Measurements from ENCODE around the gene CCDC197. TPM values are rescaled to one million over a fixed set of nuclear protein-coding genes. Genes with fewer than 3 reads are reported as not detected.
A peak's percentile ranks its signal among the peaks of the same experiment; 100 is the strongest.

Gene CCDC197
- total and polyA plus RNA-seq, 5 donors from 2014 or later: not detected

- Mint-ChIP-seq H3K4me3 (peak overlapping the region; percentile 66 to 90 (median 88)), H3K36me3 (no peaks in the 10 kb centered on the region), H3K9me3 (peaks cover 0 to 2% (median 0%) of the 10 kb centered on the region in 7 donors), H3K27me3 (no peaks in the 10 kb centered on the region), H3K27ac (peak overlapping the region; percentile 57 to 90 (median 67)), H3K4me1 (peaks cover 5 to 30% (median 16%) of the 10 kb centered on the region in 4 donors)
- DNase-seq (peak; percentile 58 to 87 (median 70)), ATAC-seq (ENCODE audit: low read depth in 2 of 2) (peak; percentile 89 to 95)
- H3K36me3 ChIP-seq (ENCODE audit: control insufficient read depth, insufficient read depth, low read length): no peaks in the 10 kb centered on the region
- peak overlapping the region; percentile 92 for H3K4me3 ChIP-seq (ENCODE audit: low read depth, low read length)
- H3K4me1 ChIP-seq (ENCODE audit: control insufficient read depth, insufficient read depth, low read length, poor library complexity, severe bottlenecking): peaks cover 22% of the 10 kb centered on the region
- H3K9me3 ChIP-seq (ENCODE audit: control insufficient read depth in 2 of 2, low read length in 2 of 2): no peaks in the 10 kb centered on the region
- no peaks in the 10 kb centered on the region for H3K27me3 ChIP-seq (ENCODE audit: control insufficient read depth, insufficient read depth, low read length)
- H3K27ac ChIP-seq (ENCODE audit: insufficient read depth, low read length, poor library complexity, severe bottlenecking): no peak overlapping the region
Measured at GRCh38 chr14:93970585-93970964, 26.5 kb upstream of the CCDC197 start.

GRCh38 chr14:93970965-93971634, 26.0 kb upstream of the CCDC197 start:
- H3K4me3 ChIP-seq (ENCODE audit: low read depth, low read length): peak overlapping the region; percentile 92
- peak overlapping the region; percentile 66 to 90 (median 88) for H3K4me3 Mint-ChIP-seq
- H3K27ac ChIP-seq (ENCODE audit: insufficient read depth, low read length, poor library complexity, severe bottlenecking): no peak overlapping the region
- no peaks in the 10 kb centered on the region for H3K36me3 ChIP-seq (ENCODE audit: control insufficient read depth, insufficient read depth, low read length)
- H3K27me3 Mint-ChIP-seq: no peaks in the 10 kb centered on the region
- H3K4me1 ChIP-seq (ENCODE audit: control insufficient read depth, insufficient read depth, low read length, poor library complexity, severe bottlenecking): peaks cover 28% of the 10 kb centered on the region
- no peaks in the 10 kb centered on the region for H3K9me3 ChIP-seq (ENCODE audit: control insufficient read depth in 2 of 2, low read length in 2 of 2)
- no peaks in the 10 kb centered on the region for H3K27me3 ChIP-seq (ENCODE audit: control insufficient read depth, insufficient read depth, low read length)
- H3K9me3 Mint-ChIP-seq: peaks cover 0 to 2% (median 0%) of the 10 kb centered on the region in 7 donors
- peak overlapping the region; percentile 57 to 90 (median 67) for H3K27ac Mint-ChIP-seq
- H3K36me3 Mint-ChIP-seq: no peaks in the 10 kb centered on the region
- H3K4me1 Mint-ChIP-seq: peaks cover 9 to 34% (median 21%) of the 10 kb centered on the region in 4 donors
- ATAC-seq (ENCODE audit: low read depth in 2 of 2) (peak; percentile 35 to 45), DNase-seq (peak in 2 of 3 donors; percentile 36 to 83)

- Mint-ChIP-seq H3K9me3 (peaks cover 0 to 3% (median 1%) of the 10 kb centered on the region in 7 donors), H3K27me3 (peaks cover 2% of the 10 kb centered on the region), H3K4me3 (peak overlapping the region; percentile 66 to 90 (median 88)), H3K27ac (peak overlapping the region; percentile 1 to 90 (median 67)), H3K4me1 (peaks cover 11 to 39% (median 24%) of the 10 kb centered on the region in 4 donors), H3K36me3 (no peaks in the 10 kb centered on the region)
- H3K27ac ChIP-seq (ENCODE audit: insufficient read depth, low read length, poor library complexity, severe bottlenecking): no peak overlapping the region
- no peak for ATAC-seq (ENCODE audit: low read depth in 2 of 2)
- no peaks in the 10 kb centered on the region for H3K9me3 ChIP-seq (ENCODE audit: control insufficient read depth in 2 of 2, low read length in 2 of 2)
- no peaks in the 10 kb centered on the region for H3K36me3 ChIP-seq (ENCODE audit: control insufficient read depth, insufficient read depth, low read length)
- H3K4me1 ChIP-seq (ENCODE audit: control insufficient read depth, insufficient read depth, low read length, poor library complexity, severe bottlenecking): peaks cover 33% of the 10 kb centered on the region
- peak overlapping the region; percentile 92 for H3K4me3 ChIP-seq (ENCODE audit: low read depth, low read length)
- DNase-seq: peak in 1 of 3 donors; percentile 66
- no peaks in the 10 kb centered on the region for H3K27me3 ChIP-seq (ENCODE audit: control insufficient read depth, insufficient read depth, low read length)
Measured at GRCh38 chr14:93971635-93972027, 25.5 kb upstream of the CCDC197 start.

DNA sequence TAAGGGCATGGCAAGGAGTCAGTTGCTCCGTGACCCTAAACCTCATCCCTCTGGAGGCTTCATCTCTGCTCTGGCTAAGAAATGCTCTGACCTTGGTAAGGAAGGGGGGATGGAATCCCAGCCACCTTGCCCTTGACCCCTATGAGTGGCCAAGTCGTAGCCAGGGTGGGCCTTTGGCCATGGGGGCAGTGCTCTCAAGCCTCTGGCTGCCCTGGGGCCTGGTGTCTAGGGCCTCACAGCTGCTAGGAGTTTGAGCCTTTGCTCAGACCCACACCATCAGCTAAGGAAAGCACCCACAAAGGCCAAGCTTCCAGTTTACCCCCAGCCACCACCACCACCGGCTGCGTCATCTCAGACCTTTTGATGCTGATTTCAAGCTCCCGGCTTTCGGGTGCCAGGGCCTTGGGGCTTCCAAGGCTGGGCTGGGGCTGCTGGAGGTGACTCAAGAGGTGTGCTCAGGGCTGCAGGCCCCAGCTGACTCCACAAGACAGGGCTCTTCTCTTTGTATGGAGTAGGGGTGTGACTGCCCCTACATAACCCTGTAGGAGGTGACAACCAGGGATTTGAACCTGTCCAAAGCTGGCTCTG, 24.4 kb upstream of the CCDC197 start:
- peaks cover 42% of the 10 kb centered on the region for H3K4me1 ChIP-seq (ENCODE audit: control insufficient read depth, insufficient read depth, low read length, poor library complexity, severe bottlenecking)
- no peak for ATAC-seq (ENCODE audit: low read depth in 2 of 2)

GRCh38 chr14:93973607-93974006, 23.5 kb upstream of the CCDC197 start:
- H3K27ac Mint-ChIP-seq: no peak overlapping the region
- H3K9me3 Mint-ChIP-seq: peaks cover 0 to 19% (median 6%) of the 10 kb centered on the region in 7 donors
- H3K27me3 Mint-ChIP-seq: peaks cover 8% of the 10 kb centered on the region
- no peak for ATAC-seq (ENCODE audit: low read depth in 2 of 2)
- no peak for DNase-seq
- no peaks in the 10 kb centered on the region for H3K36me3 ChIP-seq (ENCODE audit: control insufficient read depth, insufficient read depth, low read length)
- peaks cover 51% of the 10 kb centered on the region for H3K4me1 ChIP-seq (ENCODE audit: control insufficient read depth, insufficient read depth, low read length, poor library complexity, severe bottlenecking)
- no peaks in the 10 kb centered on the region for H3K27me3 ChIP-seq (ENCODE audit: control insufficient read depth, insufficient read depth, low read length)
- H3K4me3 Mint-ChIP-seq: no peak overlapping the region
- H3K36me3 Mint-ChIP-seq: no peaks in the 10 kb centered on the region
- no peak overlapping the region for H3K4me3 ChIP-seq (ENCODE audit: low read depth, low read length)
- peaks cover 3 to 12% of the 10 kb centered on the region in 2 experiments for H3K9me3 ChIP-seq (ENCODE audit: control insufficient read depth in 2 of 2, low read length in 2 of 2)
- H3K4me1 Mint-ChIP-seq: peaks cover 16 to 56% (median 39%) of the 10 kb centered on the region in 4 donors
- H3K27ac ChIP-seq (ENCODE audit: insufficient read depth, low read length, poor library complexity, severe bottlenecking): no peak overlapping the region

More for the DNA sequence above, 24.4 kb upstream of the CCDC197 start:
- no peaks in the 10 kb centered on the region for H3K36me3 Mint-ChIP-seq
- peaks cover 0 to 12% (median 3%) of the 10 kb centered on the region in 7 donors for H3K9me3 Mint-ChIP-seq
- peaks cover 11 to 47% (median 32%) of the 10 kb centered on the region in 4 donors for H3K4me1 Mint-ChIP-seq
- Histone ChIP-seq H3K9me3 (ENCODE audit: control insufficient read depth in 2 of 2, low read length in 2 of 2) (peaks cover 3 to 6% of the 10 kb centered on the region in 2 experiments), H3K4me3 (ENCODE audit: low read depth, low read length) (no peak overlapping the region), H3K27ac (ENCODE audit: insufficient read depth, low read length, poor library complexity, severe bottlenecking) (no peak overlapping the region), H3K27me3 (ENCODE audit: control insufficient read depth, insufficient read depth, low read length) (no peaks in the 10 kb centered on the region), H3K36me3 (ENCODE audit: control insufficient read depth, insufficient read depth, low read length) (no peaks in the 10 kb centered on the region)
- H3K27me3 Mint-ChIP-seq: peaks cover 4% of the 10 kb centered on the region
- DNase-seq: no peak
- peak overlapping the region in 2 of 3 donors; percentile 50 to 76 for H3K27ac Mint-ChIP-seq
- peak overlapping the region in 3 of 4 donors; percentile 16 to 45 (median 17) for H3K4me3 Mint-ChIP-seq

DNA sequence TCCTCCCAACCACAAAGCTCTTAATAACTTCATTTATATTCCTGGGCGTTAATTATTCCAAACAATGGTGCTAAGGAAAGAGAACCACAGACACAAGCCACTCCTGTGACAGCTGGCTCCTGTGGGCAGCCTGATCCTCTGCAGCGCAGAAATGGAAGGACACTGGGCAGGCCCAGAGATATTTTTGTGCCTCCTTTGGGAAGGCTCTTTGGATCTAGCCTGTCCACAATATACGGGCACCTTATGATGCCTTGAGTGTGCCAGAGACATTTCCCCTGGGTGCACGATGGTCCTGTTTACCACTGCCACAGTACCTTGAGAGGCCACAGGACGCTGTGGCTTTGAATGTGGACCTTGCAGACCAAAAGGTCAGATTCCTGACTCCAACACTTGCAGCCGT, 22.8 kb upstream of the CCDC197 start:
- no peaks in the 10 kb centered on the region for H3K36me3 Mint-ChIP-seq
- peak overlapping the region in 2 of 4 donors; percentile 37 to 43 for H3K4me3 Mint-ChIP-seq
- H3K27me3 Mint-ChIP-seq: peaks cover 10% of the 10 kb centered on the region
- H3K4me1 ChIP-seq (ENCODE audit: control insufficient read depth, insufficient read depth, low read length, poor library complexity, severe bottlenecking): peaks cover 58% of the 10 kb centered on the region
- H3K27me3 ChIP-seq (ENCODE audit: control insufficient read depth, insufficient read depth, low read length): no peaks in the 10 kb centered on the region
- no peak overlapping the region for H3K27ac ChIP-seq (ENCODE audit: insufficient read depth, low read length, poor library complexity, severe bottlenecking)
- no peak overlapping the region for H3K27ac Mint-ChIP-seq
- no peak for ATAC-seq (ENCODE audit: low read depth in 2 of 2)
- H3K9me3 ChIP-seq (ENCODE audit: control insufficient read depth in 2 of 2, low read length in 2 of 2): peaks cover 3 to 12% of the 10 kb centered on the region in 2 experiments
- H3K4me1 Mint-ChIP-seq: peaks cover 18 to 63% (median 46%) of the 10 kb centered on the region in 4 donors
- peaks cover 0 to 19% (median 6%) of the 10 kb centered on the region in 7 donors for H3K9me3 Mint-ChIP-seq
- DNase-seq: no peak
- H3K36me3 ChIP-seq (ENCODE audit: control insufficient read depth, insufficient read depth, low read length): no peaks in the 10 kb centered on the region
- no peak overlapping the region for H3K4me3 ChIP-seq (ENCODE audit: low read depth, low read length)

- Mint-ChIP-seq H3K27me3 (peaks cover 10% of the 10 kb centered on the region), H3K4me1 (peaks cover 20 to 66% (median 48%) of the 10 kb centered on the region in 4 donors), H3K4me3 (peak overlapping the region in 1 of 4 donors; percentile 37), H3K9me3 (peaks cover 0 to 19% (median 6%) of the 10 kb centered on the region in 7 donors), H3K36me3 (no peaks in the 10 kb centered on the region), H3K27ac (no peak overlapping the region)
- H3K4me1 ChIP-seq (ENCODE audit: control insufficient read depth, insufficient read depth, low read length, poor library complexity, severe bottlenecking): peaks cover 59% of the 10 kb centered on the region
- no peak for DNase-seq
- H3K27me3 ChIP-seq (ENCODE audit: control insufficient read depth, insufficient read depth, low read length): no peaks in the 10 kb centered on the region
- no peaks in the 10 kb centered on the region for H3K36me3 ChIP-seq (ENCODE audit: control insufficient read depth, insufficient read depth, low read length)
- peaks cover 3 to 12% of the 10 kb centered on the region in 2 experiments for H3K9me3 ChIP-seq (ENCODE audit: control insufficient read depth in 2 of 2, low read length in 2 of 2)
- H3K27ac ChIP-seq (ENCODE audit: insufficient read depth, low read length, poor library complexity, severe bottlenecking): no peak overlapping the region
- H3K4me3 ChIP-seq (ENCODE audit: low read depth, low read length): no peak overlapping the region
- ATAC-seq (ENCODE audit: low read depth in 2 of 2): no peak
Measured at GRCh38 chr14:93974833-93975232, 22.3 kb upstream of the CCDC197 start.

Measured in CD4-positive, CD25-positive, alpha-beta regulatory T cell (primary cell).